NCI-H774 (cell line): ENCODE measurements around the gene RPE65.
"Not testable (repeated sequence)": the region's sequence is repeated elsewhere in the genome, so short reads cannot be mapped to it uniquely, and the experiment has no call there.

Experiments
- DNase-seq: peaks from one replicate; lab custom pipeline; 2025; lab: John Stamatoyannopoulos, UW

RPE65 gene

GRCh38 chr1:68453060-68453670, 3.4 kb upstream of the RPE65 start:
- DNase-seq, result no peak

GRCh38 chr1:68448365-68448764, 1.4 kb downstream of the RPE65 start:
- no peak for DNase-seq

- DNase-seq, result no peak
Measured at GRCh38 chr1:68445709-68446108, 4.0 kb downstream of the RPE65 start.

GRCh38 chr1:68442822-68443556, 6.8 kb downstream of the RPE65 start:
- peak; percentile 7 for DNase-seq

GRCh38 chr1:68442006-68442405, 7.7 kb downstream of the RPE65 start:
- no peak for DNase-seq

- DNase-seq, result peak; percentile 17
Measured at GRCh38 chr1:68438310-68438709, 11.4 kb downstream of the RPE65 start.

GRCh38 chr1:68433395-68433794, 16.4 kb downstream of the RPE65 start:
- no peak for DNase-seq

- DNase-seq, result no peak
Measured at GRCh38 chr1:68431076-68431475, 18.7 kb downstream of the RPE65 start.

- DNase-seq, result no peak
Measured at GRCh38 chr1:68429233-68429808, 20.4 kb downstream of the RPE65 start.

GRCh38 chr1:68426594-68426993, 23.2 kb downstream of the RPE65 start:
- no peak for DNase-seq

GRCh38 chr1:68421350-68421749, 28.4 kb downstream of the RPE65 start:
- DNase-seq, result no peak

- DNase-seq, result no peak
Measured at GRCh38 chr1:68409426-68409825, 40.3 kb downstream of the RPE65 start.

- DNase-seq, result no peak
Measured at GRCh38 chr1:68401506-68401905, 48.2 kb downstream of the RPE65 start.

- not testable (repeated sequence) for DNase-seq
Measured at GRCh38 chr1:68395575-68395974, 54.2 kb downstream of the RPE65 start.

- DNase-seq, result not testable (repeated sequence)
Measured at GRCh38 chr1:68392474-68392873, 57.3 kb downstream of the RPE65 start.

GRCh38 chr1:68385798-68386524, 63.8 kb downstream of the RPE65 start:
- not testable (repeated sequence) for DNase-seq

- DNase-seq, result no peak
Measured at GRCh38 chr1:68384872-68385411, 64.8 kb downstream of the RPE65 start.

GRCh38 chr1:68384321-68384813, 65.4 kb downstream of the RPE65 start:
- DNase-seq, result peak; percentile 4

- no peak for DNase-seq
Measured at GRCh38 chr1:68383092-68383491, 66.7 kb downstream of the RPE65 start.

GRCh38 chr1:68379085-68379478, 70.7 kb downstream of the RPE65 start:
- no peak for DNase-seq
